SU-DHL-6 (cell line): Measurements from ENCODE around the gene SYT9.

ENCODE experiments used
- CTCF ChIP-seq: fragments of 200-600 bp; sonication (generic); IDR thresholded peaks from one replicate; pipeline ENCODE4 v1.5.1; 2017; ENCODE audit warnings: antibody characterized with exemption, mild to moderate bottlenecking, low read length, moderate library complexity; ENCODE audit not compliant: insufficient read depth, poor library complexity, severe bottlenecking
- EZH2phosphoT487 ChIP-seq: fragments of 200-600 bp; sonication (generic), shearing (Covaris generic); conservative IDR thresholded peaks from 2 replicates; pipeline ENCODE4 v1.6.1; 2018; ENCODE audit warnings: mild to moderate bottlenecking, antibody characterized with exemption, low read length, moderate library complexity, mixed read lengths

- no peak for TF ChIP-seq CTCF
- TF ChIP-seq EZH2phosphoT487 = no peak
Observed at GRCh38 chr11:7383406-7383805, 131.7 kb downstream of the SYT9 start.
